Common myeloid progenitor, CD34-positive (primary cell): ENCODE measurements around the gene ACVRL1.
A peak's percentile ranks its signal among the peaks of the same experiment; 100 is the strongest.

Experiments
- CTCF ChIA-PET: fragments of 350-600 bp; sonication (Branson Sonifier 250); formaldehyde crosslinking; loops from one replicate; lab custom pipeline; 2021; ENCODE audit warnings: antibody characterized with exemption; lab: Charles Lee
- POLR2A ChIA-PET: fragments of 350-600 bp; sonication (Branson Sonifier 250); formaldehyde crosslinking; loops from one replicate; lab custom pipeline; 2021; ENCODE audit warnings: antibody characterized with exemption; lab: Charles Lee
- DNase-seq, 3 donors: peaks; one replicate each; pipeline versions ENCODE4 v3.0.0 to v3.0.0-alpha.2; 2013
- H3K27ac ChIP-seq, 2 experiments: 1 replicate in 1 of 2; 2 replicates in 1 of 2; pipeline ENCODE4 v1.7.0; 2013; ENCODE audit warnings: inconsistent platforms in 2 of 2, low read length in 2 of 2, mild to moderate bottlenecking in 2 of 2, low read depth in 1 of 2, moderate library complexity in 1 of 2; ENCODE audit not compliant: severe bottlenecking in 2 of 2, insufficient read depth in 1 of 2, poor library complexity in 1 of 2
- H3K27me3 ChIP-seq, 5 experiments: replicated peaks in 2 of 5; 1 replicate in 3 of 5; 2 replicates in 2 of 5; pipeline versions ENCODE4 v1.6.1 to v1.7.0; 2013; ENCODE audit warnings: low read length in 4 of 5, mild to moderate bottlenecking in 2 of 5, moderate library complexity in 2 of 5, inconsistent platforms in 1 of 5; ENCODE audit not compliant: insufficient read depth in 5 of 5, control insufficient read depth in 4 of 5
- H3K36me3 ChIP-seq, 4 experiments: 1 replicate in 2 of 4; 2 replicates in 2 of 4; pipeline versions ENCODE4 v1.6.1 to v1.7.0; 2013; ENCODE audit warnings: low read length in 3 of 4, control low read depth in 1 of 4, mild to moderate bottlenecking in 1 of 4; ENCODE audit not compliant: control insufficient read depth in 4 of 4, insufficient read depth in 4 of 4
- H3K4me1 ChIP-seq, 4 experiments: 1 replicate in 3 of 4; 2 replicates in 1 of 4; pipeline versions ENCODE4 v1.6.1 to v1.7.1; 2013; ENCODE audit warnings: low read length in 3 of 4, mild to moderate bottlenecking in 3 of 4, control low read depth in 1 of 4, inconsistent platforms in 1 of 4, moderate library complexity in 1 of 4; ENCODE audit not compliant: control insufficient read depth in 4 of 4, insufficient read depth in 4 of 4; ENCODE audit errors: control extremely low read depth in 1 of 4
- H3K4me3 ChIP-seq, 7 experiments: 1 replicate in 4 of 7; 2 replicates in 3 of 7; pipeline versions ENCODE4 v1.5.1 to v1.7.0; 2013; ENCODE audit warnings: mild to moderate bottlenecking in 7 of 7, low read length in 6 of 7, moderate library complexity in 6 of 7, inconsistent platforms in 2 of 7, low read depth in 2 of 7, control low read depth in 1 of 7; ENCODE audit not compliant: insufficient read depth in 4 of 7, control insufficient read depth in 1 of 7; ENCODE audit errors: extremely low read depth in 1 of 7
- H3K9me3 ChIP-seq, 5 experiments: 1 replicate in 4 of 5; 2 replicates in 1 of 5; pipeline versions ENCODE4 v1.6.1 to v1.7.1; 2013; ENCODE audit warnings: low read length in 4 of 5, mild to moderate bottlenecking in 2 of 5, inconsistent platforms in 1 of 5, low read depth in 1 of 5, moderate library complexity in 1 of 5; ENCODE audit not compliant: control insufficient read depth in 4 of 5, insufficient read depth in 2 of 5; ENCODE audit errors: control extremely low read depth in 1 of 5
- WGBS: methylation state at CpG from one replicate; pipeline ENCODE4 v1.1.5; 2013; ENCODE audit not compliant: insufficient coverage; 5-methylcytosine and 5-hydroxymethylcytosine counted together

The ACVRL1 gene

GRCh38 chr12:51944608-51945233 lies 37.4 kb downstream of the ACVRL1 start:
- POLR2A ChIA-PET: no interaction called here
- peaks cover 0 to 4% (median 3%) of the 10 kb centered on the region in 5 experiments for H3K27me3 ChIP-seq
- peaks cover 0 to 6% (median 2%) of the 10 kb centered on the region in 4 experiments for H3K4me1 ChIP-seq
- DNase-seq: no peak
- H3K4me3 ChIP-seq: no peak overlapping the region
- no peak overlapping the region for H3K27ac ChIP-seq
- H3K36me3 ChIP-seq: no peaks in the 10 kb centered on the region
- CTCF ChIA-PET: no interaction called here
- no CpG with 5 or more reads among the region's 1 CpG for WGBS
- peaks cover 3 to 17% (median 8%) of the 10 kb centered on the region in 5 experiments for H3K9me3 ChIP-seq

GRCh38 chr12:51947246-51947996 lies 40.1 kb downstream of the ACVRL1 start:
- ChIA-PET CTCF (interaction anchor here (1.0 to 4.7 kb wide), 4 partner anchors 8 to 31 kb away, joined by 3 to 37 read pairs (median 4); no protein-coding TSS in a partner anchor), POLR2A (no interaction called here)
- Histone ChIP-seq H3K4me1 (peaks cover 0 to 10% (median 7%) of the 10 kb centered on the region in 4 experiments), H3K9me3 (peaks cover 3 to 17% (median 8%) of the 10 kb centered on the region in 5 experiments), H3K4me3 (no peak overlapping the region), H3K27me3 (peaks cover 0 to 7% (median 3%) of the 10 kb centered on the region in 5 experiments), H3K36me3 (no peaks in the 10 kb centered on the region), H3K27ac (no peak overlapping the region)
- no peak for DNase-seq
- WGBS: over 99% methylated on average over 8 of the region's 8 CpGs

GRCh38 chr12:51948066-51948465 lies 40.8 kb downstream of the ACVRL1 start:
- ChIA-PET POLR2A (no interaction called here), CTCF (interaction anchor here (1.2 to 4.7 kb wide), 2 partner anchors 23 to 27 kb away, joined by 5 to 37 read pairs; no protein-coding TSS in a partner anchor)
- 100% methylated on average over 6 of the region's 6 CpGs for WGBS
- H3K4me1 ChIP-seq: peaks cover 2 to 16% (median 11%) of the 10 kb centered on the region in 4 experiments
- H3K27me3 ChIP-seq: peaks cover 0 to 7% (median 3%) of the 10 kb centered on the region in 5 experiments
- H3K9me3 ChIP-seq: peaks cover 3 to 17% (median 8%) of the 10 kb centered on the region in 5 experiments
- H3K4me3 ChIP-seq: no peak overlapping the region
- DNase-seq: no peak
- no peaks in the 10 kb centered on the region for H3K36me3 ChIP-seq
- no peak overlapping the region for H3K27ac ChIP-seq

- no peak for DNase-seq
- ChIA-PET POLR2A (interaction anchor here (1.0 to 1.2 kb wide), 2 partner anchors 14 to 23 kb away, joined by 3 read pairs; no protein-coding TSS in a partner anchor), CTCF (interaction anchor here (0.7 to 4.7 kb wide), 12 partner anchors 11 to 44 kb away, joined by 3 to 37 read pairs (median 4); no protein-coding TSS in a partner anchor)
- Histone ChIP-seq H3K36me3 (no peaks in the 10 kb centered on the region), H3K27ac (no peak overlapping the region), H3K4me1 (peaks cover 11 to 30% (median 24%) of the 10 kb centered on the region in 4 experiments), H3K9me3 (peaks cover 0 to 7% (median 6%) of the 10 kb centered on the region in 5 experiments), H3K4me3 (no peak overlapping the region), H3K27me3 (peaks cover 0 to 7% (median 3%) of the 10 kb centered on the region in 5 experiments)
- WGBS: 100% methylated on average over 1 of the region's 6 CpGs
These were observed 42.2 kb downstream of the ACVRL1 start for GRCh38 chr12:51949342-51950030.

GRCh38 chr12:51950682-51951198 lies 43.4 kb downstream of the ACVRL1 start:
- Histone ChIP-seq H3K4me3 (peak overlapping the region; percentile 49 to 90 (median 61)), H3K27ac (no peak overlapping the region), H3K4me1 (peaks cover 19 to 43% (median 33%) of the 10 kb centered on the region in 4 experiments), H3K36me3 (no peaks in the 10 kb centered on the region), H3K27me3 (peaks cover 0 to 7% (median 3%) of the 10 kb centered on the region in 5 experiments), H3K9me3 (peaks cover 0 to 2% (median 0%) of the 10 kb centered on the region in 5 experiments)
- ChIA-PET CTCF (interaction anchor here (1.2 to 4.7 kb wide), 8 partner anchors 12 to 42 kb away, joined by 3 to 37 read pairs (median 4); no protein-coding TSS in a partner anchor), POLR2A (interaction anchor here (1.0 kb wide), 1 partner anchor 16 kb away, joined by 3 read pairs; no protein-coding TSS in a partner anchor)
- DNase-seq: no peak
- WGBS: 0% methylated on average over 4 of the region's 5 CpGs

- ChIA-PET CTCF (interaction anchor here (1.0 to 4.7 kb wide), 6 partner anchors 11 to 29 kb away, joined by 3 to 37 read pairs (median 4); no protein-coding TSS in a partner anchor), POLR2A (interaction anchor here (0.9 kb wide), 1 partner anchor 55 kb away, joined by 4 read pairs; the partner anchor contains the start of gene TAMALIN)
- H3K9me3 ChIP-seq: peaks cover 0 to 2% (median 0%) of the 10 kb centered on the region in 5 experiments
- DNase-seq: peak; percentile 83 to 93 (median 91)
- H3K36me3 ChIP-seq: peaks cover 0 to 2% (median 0%) of the 10 kb centered on the region in 4 experiments
- H3K27me3 ChIP-seq: peaks cover 0 to 7% (median 3%) of the 10 kb centered on the region in 5 experiments
- peak within 1 kb of the TSS; percentile 20 to 72 for H3K27ac ChIP-seq
- peaks cover 19 to 44% (median 33%) of the 10 kb centered on the region in 4 experiments for H3K4me1 ChIP-seq
- H3K4me3 ChIP-seq: peak within 1 kb of the TSS; percentile 61 to 90 (median 83)
- WGBS: under 1% methylated on average over 61 of the region's 86 CpGs
These were observed 44.0 kb downstream of the ACVRL1 start, which contains the start of gene ACVR1B for GRCh38 chr12:51951199-51951842. Gene ACVR1B, plus strand, starts transcription at chr12:51951699. Its CDS starts 45 bp downstream, at chr12:51951744.
